Measurements from ENCODE around the gene SHISA5. TPM values are rescaled to one million over a fixed set of nuclear protein-coding genes. Genes with fewer than 3 reads are reported as not detected.

Gene SHISA5
- total RNA-seq, 1 donor from 2014 or later = 95.7 TPM

GRCh38 chr3:48478626-48479555, 25.1 kb downstream of the SHISA5 start:
- CTCF ChIA-PET = interaction anchor here (0.8 to 2.0 kb wide), 2 partner anchors 14 to 29 kb away, joined by 3 to 4 read pairs; a partner anchor contains a TSS
- POLR2A ChIA-PET = interaction anchor here (0.6 to 2.8 kb wide), 6 partner anchors 8 to 39 kb away, joined by 3 to 16 read pairs (median 4); partner anchors contain the start of genes ATRIP, CCDC51 and TMA7
- peak; percentile 81 for ATAC-seq (ENCODE audit: low read depth)
- Mint-ChIP-seq H3K36me3 (ENCODE audit: low read depth) (no peaks in the 10 kb centered on the region), H3K27ac (peak overlapping the region; percentile 97), H3K4me1 (peaks cover 50% of the 10 kb centered on the region), H3K4me3 (peak overlapping the region; percentile 72), H3K9me3 (no peaks in the 10 kb centered on the region), H3K27me3 (no peaks in the 10 kb centered on the region)
- intact Hi-C loops (cut with micrococcal nuclease) = loop anchor here (2.0 kb wide), 1 partner anchor 14 kb away; no protein-coding TSS in a partner anchor
- TF ChIP-seq CTCF (IDR thresholded peaks at IDR 0.05) = no peak
- no peak for DNase-seq

GRCh38 chr3:48477959-48478520, 25.9 kb downstream of the SHISA5 start:
- peaks cover 57% of the 10 kb centered on the region for H3K4me1 Mint-ChIP-seq
- no peak for TF ChIP-seq CTCF (IDR thresholded peaks at IDR 0.05)
- no peak for ATAC-seq (ENCODE audit: low read depth)
- intact Hi-C loops (cut with micrococcal nuclease) = loop anchor here (2.0 kb wide), 1 partner anchor 15 kb away; no protein-coding TSS in a partner anchor
- H3K4me3 Mint-ChIP-seq = no peak overlapping the region
- CTCF ChIA-PET = interaction anchor here (1.5 to 2.0 kb wide), 2 partner anchors 13 to 42 kb away, joined by 4 to 5 read pairs; a partner anchor contains a TSS
- H3K27me3 Mint-ChIP-seq = no peaks in the 10 kb centered on the region
- peak overlapping the region; percentile 97 for H3K27ac Mint-ChIP-seq
- no peak for DNase-seq
- no peaks in the 10 kb centered on the region for H3K36me3 Mint-ChIP-seq (ENCODE audit: low read depth)
- H3K9me3 Mint-ChIP-seq = no peaks in the 10 kb centered on the region
- POLR2A ChIA-PET = interaction anchor here (0.6 to 2.8 kb wide), 4 partner anchors 11 to 915 kb away, joined by 3 to 16 read pairs (median 6); partner anchors contain the start of genes ATRIP, CCDC51 and TMA7

GRCh38 chr3:48476426-48477053, 27.4 kb downstream of the SHISA5 start:
- intact Hi-C loops (cut with micrococcal nuclease) = no loop called here
- ATAC-seq (ENCODE audit: low read depth) (no peak), DNase-seq (no peak)
- peaks cover 4% of the 10 kb centered on the region for H3K36me3 Mint-ChIP-seq (ENCODE audit: low read depth)
- POLR2A ChIA-PET = interaction anchor here (0.6 to 1.9 kb wide), 5 partner anchors 10 to 1652 kb away, joined by 3 to 17 read pairs (median 8); partner anchors contain the start of gene ARIH2
- H3K4me1 Mint-ChIP-seq = peaks cover 65% of the 10 kb centered on the region
- H3K27ac Mint-ChIP-seq = peak overlapping the region; percentile 97
- CTCF ChIA-PET = interaction anchor here (1.5 kb wide), 1 partner anchor 40 kb away, joined by 5 read pairs; no protein-coding TSS in a partner anchor
- H3K9me3 Mint-ChIP-seq = no peaks in the 10 kb centered on the region
- H3K27me3 Mint-ChIP-seq = no peaks in the 10 kb centered on the region
- TF ChIP-seq CTCF (IDR thresholded peaks at IDR 0.05) = no peak
- no peak overlapping the region for H3K4me3 Mint-ChIP-seq

GRCh38 chr3:48475188-48475587, 28.8 kb downstream of the SHISA5 start:
- ATAC-seq (ENCODE audit: low read depth) (no peak), DNase-seq (no peak)
- ChIA-PET CTCF (no interaction called here), POLR2A (interaction anchor here (0.6 to 1.4 kb wide), 2 partner anchors 9 to 78 kb away, joined by 4 to 5 read pairs; no protein-coding TSS in a partner anchor)
- no peaks in the 10 kb centered on the region for H3K27me3 Mint-ChIP-seq
- no peaks in the 10 kb centered on the region for H3K9me3 Mint-ChIP-seq
- H3K36me3 Mint-ChIP-seq (ENCODE audit: low read depth) = peaks cover 4% of the 10 kb centered on the region
- peak overlapping the region; percentile 79 for H3K27ac Mint-ChIP-seq
- no peak for TF ChIP-seq CTCF (IDR thresholded peaks at IDR 0.05)
- intact Hi-C loops (cut with micrococcal nuclease) = no loop called here
- peaks cover 76% of the 10 kb centered on the region for H3K4me1 Mint-ChIP-seq
- H3K4me3 Mint-ChIP-seq = peak overlapping the region; percentile 36

Measured in activated B cell treated with CpG ODN at 0.5 μM for 24 hours (primary cell).